Measurements from ENCODE around the gene SCG2.

The SCG2 gene

DNA sequence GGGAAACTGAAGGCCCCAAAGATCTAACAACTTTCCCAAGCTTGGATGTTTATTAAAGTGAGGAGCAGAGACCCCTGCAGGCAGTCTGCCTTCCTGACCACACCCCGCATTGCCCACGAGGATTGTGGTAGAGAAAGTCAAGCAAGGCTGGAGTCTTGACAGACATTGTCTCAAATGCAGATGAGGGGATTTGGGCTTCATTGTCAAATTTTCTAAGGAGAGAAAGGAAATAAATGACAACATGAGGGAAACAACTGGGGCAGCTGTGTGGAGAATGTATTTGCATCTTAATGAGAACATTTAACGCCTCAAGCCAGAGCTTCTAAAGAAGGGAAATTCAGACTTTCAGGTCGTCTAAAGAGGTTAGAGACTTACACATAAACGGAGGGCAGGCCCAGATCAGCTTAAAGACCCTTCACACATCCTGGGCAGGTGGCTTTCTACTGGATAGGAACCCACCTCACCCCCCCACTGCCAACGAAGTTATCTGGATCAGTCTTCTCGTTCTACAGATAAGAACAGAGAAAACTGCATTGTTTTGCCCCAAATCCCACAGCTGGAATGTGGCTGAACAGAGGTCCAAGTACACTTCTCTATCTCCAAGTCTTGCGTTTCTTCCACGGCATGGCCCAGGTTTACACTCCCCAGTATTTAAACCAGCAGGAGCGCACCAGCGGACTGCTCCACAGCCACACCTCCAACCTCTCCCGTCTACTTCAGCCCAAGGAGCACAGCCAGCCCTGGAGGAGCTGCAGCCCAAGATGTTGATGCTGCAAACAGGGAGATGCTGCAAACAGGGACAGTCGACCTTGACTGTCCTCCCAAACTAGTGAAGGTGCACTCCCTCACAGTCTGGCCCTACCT is 16.2 kb upstream of the SCG2 start:
- Histone ChIP-seq H3K4me3 (no peak overlapping the region), H3K27ac (no peak overlapping the region), H3K27me3 (no peaks in the 10 kb centered on the region), H3K4me2 (peak overlapping the region; percentile 3 to 77 (median 51); a peak in 17 of 22 replicates), H3K4me1 (peaks cover 4 to 57% (median 28%) of the 10 kb centered on the region in 10 experiments; a peak in 18 of 20 replicates), H3K9ac (peak overlapping the region in 1 of 11 experiments; percentile 25; a peak in 1 of 22 replicates), H3K9me3 (replicated peaks in 1 of 11) (peaks cover 0 to 17% (median 0%) of the 10 kb centered on the region in 11 experiments; a peak in 6 of 22 replicates), H4K20me1 (no peaks in the 10 kb centered on the region), H3K36me3 (no peaks in the 10 kb centered on the region)
- no peak for TF ChIP-seq Cebpa-rat (IDR thresholded peaks at IDR 0.05)

DNA sequence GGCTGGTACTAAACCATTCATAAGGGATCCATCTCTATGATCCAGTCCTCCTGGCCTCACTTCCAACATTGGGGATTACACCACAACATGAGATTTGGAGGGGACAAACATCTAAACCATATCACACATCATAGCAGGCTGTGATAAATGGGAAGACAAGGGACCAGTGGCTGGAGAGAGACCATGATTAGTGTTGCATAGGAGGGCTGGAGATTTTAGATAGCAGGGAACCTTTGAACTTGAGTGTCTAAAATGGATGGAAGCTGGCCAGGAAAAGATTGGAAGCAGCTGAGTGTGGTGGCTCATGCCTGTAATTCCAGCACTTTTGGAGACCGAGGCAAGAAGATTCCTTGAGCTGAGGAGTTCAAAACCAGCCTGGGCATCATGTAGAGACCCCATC is 12.4 kb upstream of the SCG2 start:
- Histone ChIP-seq H4K20me1 (no peaks in the 10 kb centered on the region), H3K36me3 (no peaks in the 10 kb centered on the region), H3K9me3 (replicated peaks in 1 of 11) (peaks cover 0 to 10% (median 0%) of the 10 kb centered on the region in 11 experiments; a peak in 4 of 22 replicates), H3K4me1 (peaks cover 0 to 24% (median 16%) of the 10 kb centered on the region in 10 experiments; a peak in 16 of 20 replicates), H3K27ac (no peak overlapping the region), H3K27me3 (no peaks in the 10 kb centered on the region), H3K4me3 (no peak overlapping the region), H3K4me2 (no peak overlapping the region), H3K9ac (no peak overlapping the region)
- no peak for TF ChIP-seq Cebpa-rat (IDR thresholded peaks at IDR 0.05)

DNA sequence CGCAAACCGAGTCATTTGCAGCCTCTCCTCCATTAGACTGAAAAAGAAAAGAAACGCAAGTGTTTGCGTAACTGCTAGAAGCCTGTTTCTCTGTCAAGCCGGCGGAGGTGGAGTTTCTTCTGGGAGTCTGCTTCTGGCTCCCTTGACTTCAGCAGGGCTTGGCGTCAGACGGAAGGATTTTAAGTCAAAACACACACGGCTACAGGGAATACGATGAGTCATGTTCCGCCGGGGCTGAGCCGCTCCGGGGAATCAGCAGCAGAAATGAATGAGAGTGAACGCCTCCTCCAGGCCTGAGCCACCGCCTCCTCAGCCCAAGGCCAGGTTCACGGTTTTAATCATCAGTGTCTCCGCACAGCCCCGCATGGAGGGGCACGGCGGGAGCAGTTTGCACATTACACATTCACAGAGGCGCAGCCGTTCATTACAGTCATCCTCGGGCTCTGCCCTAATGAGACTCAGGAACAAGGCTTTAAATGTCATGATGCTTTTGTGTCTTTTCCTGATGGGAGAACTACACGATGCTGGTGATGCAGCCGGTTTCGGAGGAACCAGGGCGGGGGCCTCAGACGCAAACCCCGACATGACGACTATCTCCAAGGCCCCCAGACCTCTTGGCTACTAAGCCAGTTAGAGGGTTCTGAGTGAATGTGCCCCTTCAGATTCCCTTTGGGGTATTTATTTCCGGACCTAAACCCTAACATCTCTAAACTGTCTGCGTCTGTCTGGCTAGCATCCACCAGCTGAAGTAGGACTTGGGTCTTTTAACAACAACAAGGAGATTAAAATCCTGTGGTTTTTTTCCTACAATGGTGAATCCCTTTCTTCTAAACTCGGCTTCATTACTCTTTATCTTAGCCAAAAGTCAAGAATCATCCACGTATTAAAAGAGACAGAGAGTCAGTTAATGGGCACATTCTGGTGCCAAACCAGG is 11.1 kb upstream of the SCG2 start:
- Histone ChIP-seq H3K9ac (no peak overlapping the region), H3K27ac (no peak overlapping the region)

DNA sequence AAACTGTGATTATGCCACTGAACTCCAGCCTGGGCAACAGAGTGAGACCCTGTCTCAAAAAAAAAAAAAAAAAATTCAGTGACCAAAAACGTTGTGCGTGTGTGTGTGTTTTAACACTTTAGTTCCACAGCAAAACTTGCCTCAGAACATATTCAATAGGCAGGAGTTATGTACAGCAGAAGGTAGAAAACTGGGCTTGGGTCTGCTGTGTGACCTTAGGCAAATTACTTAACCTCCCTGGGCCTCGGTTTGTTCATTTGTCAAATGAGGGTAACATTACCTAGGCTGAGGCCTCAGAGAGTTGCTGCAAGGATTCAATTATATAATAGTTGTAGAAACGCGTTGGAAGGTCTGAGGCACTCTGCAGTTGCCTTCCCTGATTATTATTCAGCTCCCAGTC is 10.3 kb upstream of the SCG2 start:
- no peak overlapping the region for H3K4me3 ChIP-seq
- no peaks in the 10 kb centered on the region for H3K36me3 ChIP-seq
- no peaks in the 10 kb centered on the region for H3K27me3 ChIP-seq
- H3K9ac ChIP-seq: no peak overlapping the region
- no peaks in the 10 kb centered on the region for H4K20me1 ChIP-seq
- peaks cover 0 to 10% (median 0%) of the 10 kb centered on the region in 11 experiments; a peak in 4 of 22 replicates for H3K9me3 ChIP-seq (replicated peaks in 1 of 11)
- H3K4me2 ChIP-seq: no peak overlapping the region
- TF ChIP-seq Cebpa-rat (IDR thresholded peaks at IDR 0.05): no peak
- peaks cover 0 to 3% (median 0%) of the 10 kb centered on the region in 10 experiments; a peak in 2 of 20 replicates for H3K4me1 ChIP-seq
- H3K27ac ChIP-seq: no peak overlapping the region

More for the DNA sequence above, 11.1 kb upstream of the SCG2 start:
- no peak for TF ChIP-seq Cebpa-rat (IDR thresholded peaks at IDR 0.05)
- peaks cover 0 to 10% (median 0%) of the 10 kb centered on the region in 11 experiments; a peak in 4 of 22 replicates for H3K9me3 ChIP-seq (replicated peaks in 1 of 11)
- no peak overlapping the region for H3K4me2 ChIP-seq
- no peak overlapping the region for H3K4me3 ChIP-seq
- no peaks in the 10 kb centered on the region for H4K20me1 ChIP-seq
- H3K4me1 ChIP-seq: peaks cover 0 to 11% (median 7%) of the 10 kb centered on the region in 10 experiments; a peak in 15 of 20 replicates
- H3K36me3 ChIP-seq: no peaks in the 10 kb centered on the region
- H3K27me3 ChIP-seq: no peaks in the 10 kb centered on the region

DNA sequence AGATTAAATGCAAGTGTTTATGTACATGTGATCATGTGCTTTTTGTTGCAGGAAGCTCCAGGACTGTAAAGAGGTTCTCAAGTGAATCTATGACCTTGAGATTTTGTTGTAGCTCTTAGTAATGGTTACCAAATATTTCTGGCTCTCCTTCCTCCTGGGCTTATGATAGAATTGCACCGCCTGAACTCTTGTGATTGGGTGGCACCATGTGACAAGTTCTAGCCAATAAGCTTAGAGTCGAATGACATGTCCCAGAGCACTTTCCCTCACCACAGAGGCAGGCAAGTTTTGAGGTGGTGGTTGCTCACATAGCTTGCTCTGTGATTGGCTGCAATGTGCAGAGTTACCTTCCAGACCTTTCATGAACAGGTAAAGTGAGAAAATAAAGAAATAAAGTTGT is 8.9 kb upstream of the SCG2 start:
- H4K20me1 ChIP-seq: no peaks in the 10 kb centered on the region
- H3K27ac ChIP-seq: no peak overlapping the region
- H3K27me3 ChIP-seq: no peaks in the 10 kb centered on the region
- H3K9me3 ChIP-seq (replicated peaks in 1 of 11): peaks cover 0 to 3% (median 0%) of the 10 kb centered on the region in 11 experiments; a peak in 3 of 22 replicates
- H3K4me1 ChIP-seq: no peaks in the 10 kb centered on the region
- H3K9ac ChIP-seq: no peak overlapping the region
- no peaks in the 10 kb centered on the region for H3K36me3 ChIP-seq
- H3K4me3 ChIP-seq: no peak overlapping the region
- no peak overlapping the region for H3K4me2 ChIP-seq
- TF ChIP-seq Cebpa-rat (IDR thresholded peaks at IDR 0.05): no peak

DNA sequence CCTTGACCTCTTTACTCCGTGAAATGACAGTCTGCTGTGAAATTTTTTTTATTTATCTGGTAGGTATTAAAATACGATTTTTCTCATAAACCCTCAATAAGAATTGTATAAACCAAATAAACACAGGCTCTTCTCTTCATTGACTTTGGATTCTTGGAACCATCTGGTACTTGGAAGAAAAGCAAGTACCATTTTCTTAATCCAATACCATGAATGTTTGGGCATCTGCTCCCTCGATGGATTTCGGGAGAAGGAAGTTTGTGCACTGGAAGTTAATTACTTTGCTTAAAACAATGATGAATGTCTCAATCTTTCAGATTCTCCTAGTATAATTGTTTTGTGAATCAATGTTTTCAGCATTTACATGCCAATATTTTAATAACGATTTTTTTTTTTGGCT is 5.3 kb upstream of the SCG2 start:
- H3K4me3 ChIP-seq: no peak overlapping the region
- no peaks in the 10 kb centered on the region for H3K27me3 ChIP-seq
- no peak overlapping the region for H3K9ac ChIP-seq
- no peaks in the 10 kb centered on the region for H4K20me1 ChIP-seq
- H3K4me1 ChIP-seq: peaks cover 0 to 7% (median 0%) of the 10 kb centered on the region in 10 experiments; a peak in 2 of 20 replicates
- no peak overlapping the region for H3K4me2 ChIP-seq
- TF ChIP-seq Cebpa-rat (IDR thresholded peaks at IDR 0.05): no peak
- no peak overlapping the region for H3K27ac ChIP-seq
- no peaks in the 10 kb centered on the region for H3K9me3 ChIP-seq (replicated peaks in 1 of 11)
- no peaks in the 10 kb centered on the region for H3K36me3 ChIP-seq

DNA sequence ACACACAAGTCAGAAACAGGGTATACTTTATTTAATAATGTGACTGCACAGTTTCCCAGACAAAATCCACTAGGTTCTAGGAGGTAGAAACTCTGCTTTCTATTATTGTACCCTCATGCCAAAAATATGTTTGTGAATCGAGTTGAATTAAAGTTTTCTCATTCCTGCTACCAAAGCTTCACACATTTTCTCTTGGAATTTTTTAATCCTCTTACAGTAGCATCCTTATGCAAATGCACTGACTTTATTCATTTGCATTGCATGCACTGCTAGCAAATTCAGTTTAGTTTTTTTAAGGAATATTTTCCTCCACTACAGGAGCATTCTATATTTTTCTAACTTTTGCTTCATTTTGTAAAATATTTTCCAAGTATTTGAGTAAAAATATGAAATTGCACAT is 4.8 kb upstream of the SCG2 start:
- TF ChIP-seq Cebpa-rat (IDR thresholded peaks at IDR 0.05): no peak

DNA sequence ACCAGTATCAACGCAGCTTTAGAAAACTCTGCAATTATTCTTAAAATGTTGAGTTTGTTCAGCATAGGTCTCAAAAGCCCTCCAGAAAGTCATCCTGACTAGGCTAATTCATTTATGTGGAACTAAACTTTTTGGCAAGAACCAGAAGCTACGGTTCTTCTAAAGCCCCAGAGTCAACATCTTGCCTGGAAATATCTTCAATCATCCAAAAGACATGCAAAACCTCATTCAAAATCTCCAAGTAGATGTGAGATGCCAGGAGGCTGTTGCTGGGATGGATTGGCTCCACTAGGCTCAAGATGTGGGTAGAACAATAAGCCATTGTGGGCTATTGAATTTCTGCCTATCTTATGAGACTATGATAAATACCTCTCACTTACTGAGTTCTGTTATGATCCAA is 2.1 kb upstream of the SCG2 start:
- no peak for TF ChIP-seq Cebpa-rat (IDR thresholded peaks at IDR 0.05)
- no peaks in the 10 kb centered on the region for H3K36me3 ChIP-seq
- H3K9me3 ChIP-seq (replicated peaks in 1 of 11): no peaks in the 10 kb centered on the region
- H3K4me2 ChIP-seq: no peak overlapping the region
- H3K4me3 ChIP-seq: no peak overlapping the region
- H4K20me1 ChIP-seq: no peaks in the 10 kb centered on the region
- H3K4me1 ChIP-seq: peaks cover 0 to 7% (median 0%) of the 10 kb centered on the region in 10 experiments; a peak in 2 of 20 replicates
- no peak overlapping the region for H3K9ac ChIP-seq
- H3K27ac ChIP-seq: no peak overlapping the region
- no peaks in the 10 kb centered on the region for H3K27me3 ChIP-seq

More for the DNA sequence above, 4.8 kb upstream of the SCG2 start:
- Histone ChIP-seq H3K9me3 (replicated peaks in 1 of 11) (no peaks in the 10 kb centered on the region), H3K27ac (no peak overlapping the region), H3K9ac (no peak overlapping the region), H3K36me3 (no peaks in the 10 kb centered on the region), H4K20me1 (no peaks in the 10 kb centered on the region), H3K4me1 (peaks cover 0 to 7% (median 0%) of the 10 kb centered on the region in 10 experiments; a peak in 2 of 20 replicates), H3K4me2 (no peak overlapping the region), H3K4me3 (no peak overlapping the region), H3K27me3 (no peaks in the 10 kb centered on the region)

DNA sequence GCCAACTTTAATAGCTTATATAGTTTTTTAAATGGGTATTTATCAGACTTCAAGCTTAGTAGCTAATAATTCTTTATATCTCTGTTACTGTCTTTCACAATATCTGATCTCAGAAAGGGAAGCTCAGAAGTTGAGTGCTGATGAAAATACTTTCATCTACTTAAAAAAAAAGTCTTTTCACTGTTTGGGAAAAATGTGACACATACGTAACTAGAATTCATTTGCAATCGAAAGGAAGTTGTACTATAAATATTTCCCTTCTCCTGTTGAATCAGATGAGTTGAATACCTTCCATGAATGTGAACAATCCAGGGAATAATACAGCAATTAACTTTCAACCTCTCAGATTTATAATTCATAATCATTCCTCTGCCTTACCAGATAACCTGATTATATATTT is 811 bp upstream of the SCG2 start:
- Histone ChIP-seq H3K9ac (no peak overlapping the region), H3K4me2 (peak overlapping the region in 4 of 11 experiments; percentile 24 to 72 (median 70); a peak in 7 of 22 replicates), H3K4me1 (peaks cover 0 to 7% (median 0%) of the 10 kb centered on the region in 10 experiments; a peak in 2 of 20 replicates), H3K36me3 (no peaks in the 10 kb centered on the region), H3K27me3 (no peaks in the 10 kb centered on the region), H3K27ac (no peak overlapping the region), H3K9me3 (replicated peaks in 1 of 11) (no peaks in the 10 kb centered on the region), H3K4me3 (no peak overlapping the region), H4K20me1 (no peaks in the 10 kb centered on the region)
- TF ChIP-seq Cebpa-rat (IDR thresholded peaks at IDR 0.05): no peak

Data from BLaER1 treated with 17β-estradiol and CSF1 and Interleukin-3, amounts not matched to agents 10 nM and 100 nM (cell line).